GM11168 (cell line): ENCODE results near the gene KRTAP10-11.
"Not testable (repeated sequence)": the region's sequence is repeated elsewhere in the genome, so short reads cannot be mapped to it uniquely, and the experiment has no call there.

ENCODE experiments used
- in situ Hi-C: fragments of 300-500 bp; cut with MboI; formaldehyde crosslinking; loops from one replicate; pipeline ENCODE4 v1.12.0; 2022; ENCODE audit warnings: low sequenced_read_pairs; ENCODE audit not compliant: unreplicated experiment

KRTAP10-11 gene

GRCh38 chr21:44646366-44647221, at the start of gene KRTAP10-11:
TSS of gene KRTAP10-11 (plus strand) at chr21:44646414. CDS start at chr21:44646459, 45 bp downstream.
- in situ Hi-C loops, result not testable (repeated sequence)

- in situ Hi-C loops, result no loop called here
Measured at GRCh38 chr21:44598061-44598460, 48.2 kb upstream of the KRTAP10-11 start.

- in situ Hi-C loops, result no loop called here
Measured at GRCh38 chr21:44599264-44600029, 46.8 kb upstream of the KRTAP10-11 start.

GRCh38 chr21:44600118-44600978, 45.9 kb upstream of the KRTAP10-11 start, which contains the start of gene KRTAP10-7:
TSS of gene KRTAP10-7 (plus strand) at chr21:44600597. CDS start at chr21:44600622, 25 bp downstream.
- in situ Hi-C loops, result not testable (repeated sequence)

GRCh38 chr21:44601091-44601490, 45.1 kb upstream of the KRTAP10-11 start:
- in situ Hi-C loops, result not testable (repeated sequence)

- in situ Hi-C loops, result no loop called here
Measured at GRCh38 chr21:44601596-44602462, 44.4 kb upstream of the KRTAP10-11 start.

- in situ Hi-C loops, result no loop called here
Measured at GRCh38 chr21:44602463-44602850, 43.8 kb upstream of the KRTAP10-11 start.

- in situ Hi-C loops, result no loop called here
Measured at GRCh38 chr21:44603109-44603875, 42.9 kb upstream of the KRTAP10-11 start.

GRCh38 chr21:44603911-44604310, 42.3 kb upstream of the KRTAP10-11 start:
- in situ Hi-C loops, result no loop called here

GRCh38 chr21:44606495-44606894, 39.7 kb upstream of the KRTAP10-11 start:
- in situ Hi-C loops, result no loop called here

- in situ Hi-C loops, result no loop called here
Measured at GRCh38 chr21:44609193-44609592, 37.0 kb upstream of the KRTAP10-11 start.

- in situ Hi-C loops, result not testable (repeated sequence)
Measured at GRCh38 chr21:44610157-44610843, 35.9 kb upstream of the KRTAP10-11 start.

- in situ Hi-C loops, result no loop called here
Measured at GRCh38 chr21:44611551-44611950, 34.7 kb upstream of the KRTAP10-11 start.

GRCh38 chr21:44612029-44612486, 34.2 kb upstream of the KRTAP10-11 start, which contains the start of gene KRTAP10-8:
TSS of gene KRTAP10-8 (plus strand) at chr21:44612079. CDS start at chr21:44612101, 22 bp downstream.
- in situ Hi-C loops, result no loop called here

GRCh38 chr21:44612669-44613229, 33.5 kb upstream of the KRTAP10-11 start:
- in situ Hi-C loops, result no loop called here

- in situ Hi-C loops, result no loop called here
Measured at GRCh38 chr21:44613386-44614155, 32.6 kb upstream of the KRTAP10-11 start.

- in situ Hi-C loops, result no loop called here
Measured at GRCh38 chr21:44614161-44614631, 32.0 kb upstream of the KRTAP10-11 start.
